H1 (cell line): Measurements from ENCODE around the gene PHOSPHO2. TPM values are rescaled to one million over a fixed set of nuclear protein-coding genes. Genes with fewer than 3 reads are reported as not detected.

Experiments used
- CTCF ChIA-PET: fragments of 300-600 bp; sonication (Branson Sonifier 250); formaldehyde crosslinking; loops from one replicate; lab custom pipeline; 2021; ENCODE audit not compliant: partially characterized antibody; lab: Charles Lee
- POLR2A ChIA-PET: fragments of 300-600 bp; sonication (Branson Sonifier 250); formaldehyde crosslinking; loops from one replicate; lab custom pipeline; 2021; ENCODE audit warnings: inconsistent platforms; ENCODE audit not compliant: partially characterized antibody; lab: Charles Lee
- DNase-seq, 2 experiments: peaks; one replicate each; pipeline versions ENCODE4 v3.0.0 to v3.0.0-alpha.2; 2010 to 2022; ENCODE audit warnings: low spot score in 2 of 2, low read depth in 1 of 2, mixed read lengths in 1 of 2
- FAIRE-seq: peaks from 2 replicates; lab custom pipeline; 2011; peaks lifted over from hg19 to GRCh38; lab: Jason Lieb, UNC
- H2AFZ ChIP-seq: 2 replicates; pipeline ENCODE4 v1.8.1; 2012; ENCODE audit warnings: low read length, inconsistent platforms
- H2AK5ac ChIP-seq: 2 replicates; pipeline ENCODE4 v1.6.1; 2013; ENCODE audit warnings: low read depth, low read length
- H2BK120ac ChIP-seq: replicated peaks from 2 replicates; pipeline ENCODE3; 2013; ENCODE audit warnings: low read depth, low read length, inconsistent platforms
- H2BK12ac ChIP-seq: 2 replicates; pipeline ENCODE4 v1.6.1; 2013; ENCODE audit warnings: low read depth, low read length
- H2BK15ac ChIP-seq: 2 replicates; pipeline ENCODE4 v1.6.1; 2013; ENCODE audit warnings: low read length
- H2BK20ac ChIP-seq: 2 replicates; pipeline ENCODE4 v1.6.1; 2013; ENCODE audit warnings: low read length
- H2BK5ac ChIP-seq: 2 replicates; pipeline ENCODE4 v1.6.1; 2013; ENCODE audit warnings: low read depth, low read length
- H3K14ac ChIP-seq: 2 replicates; pipeline ENCODE4 v1.6.1; 2013; ENCODE audit warnings: inconsistent platforms; ENCODE audit not compliant: insufficient read length
- H3K18ac ChIP-seq: 2 replicates; pipeline ENCODE4 v1.6.1; 2013; ENCODE audit warnings: low read length; ENCODE audit errors: extremely low read depth
- H3K23ac ChIP-seq: 2 replicates; pipeline ENCODE4 v1.6.1; 2013; ENCODE audit warnings: inconsistent platforms; ENCODE audit not compliant: insufficient read length
- H3K23me2 ChIP-seq: 2 replicates; pipeline ENCODE4 v1.6.1; 2013; ENCODE audit warnings: low read depth, low read length
- H3K27ac ChIP-seq: 2 replicates; pipeline ENCODE4 v1.6.1; 2011; ENCODE audit warnings: low read depth, low read length, inconsistent platforms
- H3K27me3 ChIP-seq, 4 experiments: replicated peaks in 1 of 4; 1 replicate in 1 of 4; 2 replicates in 3 of 4; pipeline versions ENCODE4 v1.6.1 to v1.8.1; 2011 to 2013; ENCODE audit warnings: low read length in 3 of 4, mild to moderate bottlenecking in 3 of 4, inconsistent platforms in 2 of 4, mixed read lengths in 2 of 4, moderate library complexity in 1 of 4; ENCODE audit not compliant: control insufficient read depth in 3 of 4, insufficient read depth in 3 of 4; ENCODE audit errors: extremely low read depth in 1 of 4
- H3K36me3 ChIP-seq, 4 experiments: 2 replicates each; pipeline versions ENCODE4 v1.6.1 to v1.8.1; 2011 to 2013; ENCODE audit warnings: mild to moderate bottlenecking in 4 of 4, low read length in 3 of 4, moderate library complexity in 2 of 4, control low read depth in 1 of 4, inconsistent platforms in 1 of 4; ENCODE audit not compliant: insufficient read depth in 4 of 4, control insufficient read depth in 2 of 4
- H3K4ac ChIP-seq: replicated peaks from 2 replicates; pipeline ENCODE3; 2013; ENCODE audit warnings: low read length, low read depth, mixed read lengths, inconsistent platforms; ENCODE audit not compliant: insufficient read length
- H3K4me1 ChIP-seq, 4 experiments: replicated peaks in 1 of 4; 1 replicate in 1 of 4; 2 replicates in 3 of 4; pipeline versions ENCODE4 v1.6.1 to v1.8.1; 2011 to 2013; ENCODE audit warnings: low read length in 3 of 4, inconsistent platforms in 2 of 4, mixed read lengths in 1 of 4; ENCODE audit not compliant: insufficient read depth in 4 of 4, control insufficient read depth in 3 of 4
- H3K4me2 ChIP-seq, 2 experiments: 2 replicates each; pipeline versions ENCODE4 v1.6.1 to v1.8.1; 2011 to 2013; ENCODE audit warnings: low read depth in 2 of 2, low read length in 2 of 2, control low read depth in 1 of 2, inconsistent platforms in 1 of 2, mild to moderate bottlenecking in 1 of 2; ENCODE audit not compliant: insufficient read depth in 1 of 2
- H3K4me3 ChIP-seq, 4 experiments: fragments of 200-600, 300-600 bp in 1 of 4; sonication (generic), shearing (Covaris generic), sonication (Bioruptor Twin) in 1 of 4; 2 replicates each; pipeline versions ENCODE4 v1.5.1 to v1.8.1; 2011 to 2016; ENCODE audit warnings: low read length in 4 of 4, low read depth in 3 of 4, control low read depth in 2 of 4, inconsistent platforms in 2 of 4, mild to moderate bottlenecking in 2 of 4, mixed read lengths in 1 of 4, moderate library complexity in 1 of 4; ENCODE audit not compliant: insufficient read depth in 2 of 4; ENCODE audit errors: extremely low read depth in 1 of 4
- H3K56ac ChIP-seq: replicated peaks from 2 replicates; pipeline ENCODE3; 2013; ENCODE audit warnings: low read depth, mild to moderate bottlenecking, mixed read lengths, low read length, inconsistent platforms; ENCODE audit not compliant: insufficient read length
- H3K79me1 ChIP-seq: 2 replicates; pipeline ENCODE4 v1.6.1; 2013; ENCODE audit warnings: low read depth, low read length, control low read depth
- H3K79me2 ChIP-seq, 2 experiments: 2 replicates each; pipeline versions ENCODE4 v1.6.1 to v1.8.1; 2012 to 2013; ENCODE audit warnings: low read length in 2 of 2, mild to moderate bottlenecking in 2 of 2, inconsistent platforms in 1 of 2; ENCODE audit not compliant: insufficient read depth in 2 of 2, control insufficient read depth in 1 of 2
- H3K9ac ChIP-seq, 4 experiments: replicated peaks in 1 of 4; 1 replicate in 1 of 4; 2 replicates in 3 of 4; pipeline versions ENCODE4 v1.6.1 to v1.8.1; 2011 to 2013; ENCODE audit warnings: low read depth in 3 of 4, low read length in 3 of 4, control low read depth in 2 of 4, mild to moderate bottlenecking in 2 of 4, moderate library complexity in 2 of 4, inconsistent platforms in 1 of 4; ENCODE audit errors: extremely low read depth in 1 of 4
- H3K9me3 ChIP-seq, 2 experiments: 2 replicates each; pipeline versions ENCODE4 v1.6.1 to v1.8.1; 2012 to 2013; ENCODE audit warnings: mild to moderate bottlenecking in 2 of 2, moderate library complexity in 2 of 2, control low read depth in 1 of 2, inconsistent platforms in 1 of 2, low read depth in 1 of 2, low read length in 1 of 2, mixed read lengths in 1 of 2; ENCODE audit not compliant: insufficient read depth in 2 of 2
- H4K20me1 ChIP-seq, 2 experiments: replicated peaks in 1 of 2; 2 replicates each; pipeline versions ENCODE3 to v1.8.1; 2011 to 2013; ENCODE audit warnings: inconsistent platforms in 2 of 2, low read length in 2 of 2, mild to moderate bottlenecking in 1 of 2; ENCODE audit not compliant: insufficient read depth in 2 of 2, control insufficient read depth in 1 of 2
- H4K5ac ChIP-seq: 2 replicates; pipeline ENCODE4 v1.6.1; 2013; ENCODE audit warnings: low read length, low read depth, mixed read lengths, inconsistent platforms; ENCODE audit not compliant: insufficient read length
- H4K8ac ChIP-seq: 2 replicates; pipeline ENCODE4 v1.8.0; 2013; ENCODE audit warnings: mild to moderate bottlenecking, moderate library complexity, low read length, inconsistent platforms; ENCODE audit not compliant: insufficient read depth; ENCODE audit errors: extremely low read depth
- H4K91ac ChIP-seq: replicated peaks from 2 replicates; pipeline ENCODE3; 2013; ENCODE audit warnings: low read length, mixed read lengths, inconsistent platforms; ENCODE audit not compliant: insufficient read length
- CBX8 ChIP-seq: fragments of 300-800, 300-1000 bp; sonication (generic); IDR thresholded peaks from 2 replicates; pipeline ENCODE4 v1.7.1; 2016; ENCODE audit warnings: low read depth, low read length, borderline replicate concordance
- KDM4A ChIP-seq: IDR thresholded peaks from one replicate; pipeline ENCODE4 v1.7.1; 2012; ENCODE audit warnings: low read depth, mild to moderate bottlenecking, moderate library complexity, low read length, inconsistent platforms; ENCODE audit not compliant: severe bottlenecking
- KDM5A ChIP-seq: fragments of 200-600 bp; IDR thresholded peaks from 2 replicates; pipeline ENCODE4 v1.7.1; 2012; ENCODE audit warnings: mild to moderate bottlenecking, low read length, inconsistent platforms, mixed read lengths
- RAD21 ChIP-seq, 2 experiments: IDR thresholded peaks in 1 of 2; conservative IDR thresholded peaks in 1 of 2; 2 replicates each; pipeline ENCODE4 v1.6.1; 2011; ENCODE audit warnings: low read depth in 2 of 2, low read length in 2 of 2, improper control_type of control experiment in 1 of 2, inconsistent platforms in 1 of 2, mild to moderate bottlenecking in 1 of 2, moderate library complexity in 1 of 2
- SRF ChIP-seq: IDR thresholded peaks from 2 replicates; pipeline ENCODE4 v1.6.1; 2011; ENCODE audit warnings: mild to moderate bottlenecking, low read depth, low read length, moderate library complexity
- TAF1 ChIP-seq: IDR thresholded peaks from 2 replicates; pipeline ENCODE4 v1.6.1; 2011; ENCODE audit warnings: mild to moderate bottlenecking, low read depth, low read length
- TBP ChIP-seq: IDR thresholded peaks from 2 replicates; pipeline ENCODE4 v1.6.1; 2011; ENCODE audit warnings: low read depth, low read length, improper control_type of control experiment
- WGBS, 2 experiments: shearing (Covaris generic) in 1 of 2; methylation state at CpG; one replicate each; pipeline versions ENCODE4 v1.1.6 to v1.1.7; 2013 to 2015; ENCODE audit warnings: low lambda C conversion rate in 2 of 2, mixed read lengths in 2 of 2, inconsistent platforms in 1 of 2, low coverage in 1 of 2, missing lambda C conversion rate in 1 of 2; ENCODE audit not compliant: insufficient replicate concordance in 2 of 2, insufficient coverage in 1 of 2, insufficient read length in 1 of 2; ENCODE audit errors: extremely low coverage in 1 of 2, missing lambda C conversion rate in 1 of 2; 5-methylcytosine and 5-hydroxymethylcytosine counted together
- polyA plus RNA-seq, 7 experiments: library from polyadenylated mRNA; depleted of rRNA in 3 of 7; stranded (reverse) in 5 of 7; unstranded in 2 of 7; fragments of >200 nt in 5 of 7; fragments of 200-250 nt in 2 of 7; gene quantifications; 1 replicate in 5 of 7; 2 replicates in 1 of 7; 4 replicates in 1 of 7; pipeline versions ENCODE4 v1.2.1 to v1.2.3, GENCODE V29; 2011 to 2013; ENCODE audit warnings: missing spikeins in 2 of 7, mixed read lengths in 2 of 7
- total RNA-seq: library from RNA; stranded (reverse); fragmentation: NEBNext Ultra II Directional; extraction: Animal tissue kit (Norgen Biotek cat#: 25700); gene quantifications from 2 replicates; pipeline ENCODE4 v1.2.1, GENCODE V29; 2021
- TF ChIP-seq, protein P1 (sequence below): IDR thresholded peaks from 2 replicates; pipeline ENCODE4 v1.6.1; 2012; ENCODE audit warnings: low read length, inconsistent platforms
- TF ChIP-seq, protein P2 (sequence below): IDR thresholded peaks from 2 replicates; pipeline ENCODE4 v1.6.1; 2012; ENCODE audit warnings: inconsistent platforms

The PHOSPHO2 gene
- total and polyA plus RNA-seq, 2 of the 8 experiments (the other 6 are each of a cell fraction or from before 2014, with no cell fraction given): 2.4 to 8.5 TPM

DNA sequence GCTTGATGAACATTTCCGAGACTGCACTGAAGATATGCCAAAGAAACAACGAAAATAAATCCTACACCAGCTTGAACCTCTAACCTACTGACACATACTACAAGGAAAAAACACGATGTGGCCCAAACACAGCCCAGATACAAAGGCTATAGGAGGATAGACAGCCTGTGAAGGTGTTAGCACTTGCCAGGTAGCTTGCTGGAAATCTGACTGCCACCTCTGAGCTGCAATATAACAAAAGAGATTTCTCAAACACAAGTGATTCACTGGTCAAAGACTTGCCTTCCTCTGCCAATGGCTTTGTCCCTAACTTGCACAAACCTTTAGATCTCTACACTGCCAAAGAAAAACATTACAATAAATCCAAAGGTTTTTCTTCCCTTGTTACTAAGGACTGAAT, 21.2 kb upstream of the PHOSPHO2 start:
- Histone ChIP-seq H3K27me3 (no peaks in the 10 kb centered on the region), H4K8ac (no peak overlapping the region), H2BK20ac (no peak overlapping the region), H2AFZ (no peak overlapping the region), H3K18ac (no peak overlapping the region), H3K56ac (no peak overlapping the region), H2BK5ac (no peak overlapping the region), H3K23me2 (no peaks in the 10 kb centered on the region; the same call in 1 of the 2 replicates), H3K4me3 (no peak overlapping the region), H4K20me1 (no peaks in the 10 kb centered on the region), H3K79me1 (no peaks in the 10 kb centered on the region), H3K79me2 (no peaks in the 10 kb centered on the region), H4K5ac (no peak overlapping the region), H3K4ac (no peak overlapping the region), H3K9ac (no peak overlapping the region), H2BK120ac (no peak overlapping the region), H2BK15ac (no peak overlapping the region), H3K36me3 (no peaks in the 10 kb centered on the region), H3K14ac (no peak overlapping the region), H3K9me3 (no peaks in the 10 kb centered on the region; a peak in 1 of 4 replicates), H4K91ac (no peak overlapping the region), H3K27ac (no peak overlapping the region), H3K23ac (no peak overlapping the region), H2BK12ac (no peak overlapping the region), H3K4me2 (no peak overlapping the region), H3K4me1 (no peaks in the 10 kb centered on the region), H2AK5ac (no peak overlapping the region)
- 91% methylated on average over 3 of the region's 3 CpGs; no CpG with 5 or more reads in 1 of the 2 experiments for WGBS, 2 experiments
- ChIA-PET POLR2A (no interaction called here), CTCF (interaction anchor here (1.3 kb wide), 1 partner anchor 38 kb away, joined by 4 read pairs; no protein-coding TSS in a partner anchor)
- no peak for DNase-seq
- FAIRE-seq: no peak
- TF ChIP-seq RAD21 (IDR thresholded peaks at IDR 0.05 in 1 of 2, conservative IDR thresholded peaks at IDR 0.05 in 1 of 2; ENCODE audit: low read depth in 2 of 2, low read length in 2 of 2) (no peak), CBX8 (no peak), TAF1 (no peak), TBP (no peak), SRF (no peak), KDM4A (no peak), KDM5A (no peak)
- TF ChIP-seq, protein P1, sequence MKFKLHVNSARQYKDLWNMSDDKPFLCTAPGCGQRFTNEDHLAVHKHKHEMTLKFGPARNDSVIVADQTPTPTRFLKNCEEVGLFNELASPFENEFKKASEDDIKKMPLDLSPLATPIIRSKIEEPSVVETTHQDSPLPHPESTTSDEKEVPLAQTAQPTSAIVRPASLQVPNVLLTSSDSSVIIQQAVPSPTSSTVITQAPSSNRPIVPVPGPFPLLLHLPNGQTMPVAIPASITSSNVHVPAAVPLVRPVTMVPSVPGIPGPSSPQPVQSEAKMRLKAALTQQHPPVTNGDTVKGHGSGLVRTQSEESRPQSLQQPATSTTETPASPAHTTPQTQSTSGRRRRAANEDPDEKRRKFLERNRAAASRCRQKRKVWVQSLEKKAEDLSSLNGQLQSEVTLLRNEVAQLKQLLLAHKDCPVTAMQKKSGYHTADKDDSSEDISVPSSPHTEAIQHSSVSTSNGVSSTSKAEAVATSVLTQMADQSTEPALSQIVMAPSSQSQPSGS: no peak
- TF ChIP-seq, protein P2, sequence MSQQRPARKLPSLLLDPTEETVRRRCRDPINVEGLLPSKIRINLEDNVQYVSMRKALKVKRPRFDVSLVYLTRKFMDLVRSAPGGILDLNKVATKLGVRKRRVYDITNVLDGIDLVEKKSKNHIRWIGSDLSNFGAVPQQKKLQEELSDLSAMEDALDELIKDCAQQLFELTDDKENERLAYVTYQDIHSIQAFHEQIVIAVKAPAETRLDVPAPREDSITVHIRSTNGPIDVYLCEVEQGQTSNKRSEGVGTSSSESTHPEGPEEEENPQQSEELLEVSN: no peak
